Stomach (tissue), 9 donors: ENCODE results near the gene KITLG. TPM values are rescaled to one million over a fixed set of nuclear protein-coding genes. Genes with fewer than 3 reads are reported as not detected.
"Not testable (repeated sequence)": the region's sequence is repeated elsewhere in the genome, so short reads cannot be mapped to it uniquely, and the experiment has no call there.

Experiments
- DNase-seq, 2 donors: peaks; one replicate each; pipeline versions ENCODE4 v3.0.0 to v3.0.0-alpha.2; 2013 to 2019
- H3K27ac ChIP-seq, 5 donors: fragments of 200-600 bp in 4 of 5; sonication (generic) in 4 of 5; one replicate each; pipeline ENCODE4 v1.5.1; 2013 to 2019; ENCODE audit warnings: mild to moderate bottlenecking in 1 of 5, moderate library complexity in 1 of 5
- H3K27me3 ChIP-seq, 3 donors: fragments of 200-600 bp; sonication (generic); one replicate each; pipeline ENCODE4 v1.5.1; 2017 to 2019; ENCODE audit warnings: mixed run types in 1 of 3
- H3K36me3 ChIP-seq, 4 donors: fragments of 200-600 bp; sonication (generic); 1 replicate in 3 of 4; 2 replicates in 1 of 4; pipeline ENCODE4 v1.5.1; 2016 to 2019
- H3K4me1 ChIP-seq, 4 donors: fragments of 200-600 bp; sonication (generic); one replicate each; pipeline ENCODE4 v1.5.1; 2016 to 2019
- H3K4me3 ChIP-seq, 4 donors: fragments of 200-600 bp; sonication (generic) in 3 of 4; one replicate each; pipeline ENCODE4 v1.5.1; 2016 to 2019; ENCODE audit warnings: mild to moderate bottlenecking in 1 of 4
- H3K9me3 ChIP-seq, 4 donors: fragments of 200-600 bp; sonication (generic); one replicate each; pipeline ENCODE4 v1.5.1; 2016 to 2019
- CTCF ChIP-seq, 7 experiments: fragments of 450-650 bp in 4 of 7; fragments of 200-600 bp in 3 of 7; sonication (generic) in 3 of 7; IDR thresholded peaks; one replicate each; pipeline ENCODE4 v1.5.1; 2016 to 2019; ENCODE audit warnings: antibody characterized with exemption in 7 of 7, control low read depth in 2 of 7, mild to moderate bottlenecking in 1 of 7
- EP300 ChIP-seq: sonication (generic); formaldehyde crosslinking; IDR thresholded peaks from one replicate; pipeline ENCODE4 v1.6.1; 2017; ENCODE audit warnings: antibody characterized with exemption
- POLR2A ChIP-seq, 4 donors: fragments of 450-650 bp; IDR thresholded peaks; one replicate each; pipeline ENCODE4 v1.6.1; 2016; ENCODE audit warnings: antibody characterized with exemption in 4 of 4, control low read depth in 2 of 4, mild to moderate bottlenecking in 1 of 4, moderate library complexity in 1 of 4
- POLR2AphosphoS5 ChIP-seq, 3 donors: sonication (generic); formaldehyde crosslinking; IDR thresholded peaks; one replicate each; pipeline ENCODE4 v1.6.1; 2016; ENCODE audit warnings: antibody characterized with exemption in 3 of 3
- WGBS, 5 donors: extraction: QIAGEN DNeasy Blood & Tissue Kit in 3 of 5; methylation state at CpG; one replicate each; pipeline versions ENCODE4 v1.1.5 to v1.1.7; 2013 to 2018; 5-methylcytosine and 5-hydroxymethylcytosine counted together
- intact Hi-C: fragments of 100-400 bp; cut with DNase I; formaldehyde crosslinking; loops from one replicate; pipeline ENCODE4 v1.15.1; 2023; ENCODE audit warnings: low total_unique reads
- polyA plus RNA-seq, 3 donors: library from polyadenylated mRNA; stranded (reverse); fragments of 200-250 nt; gene quantifications; one replicate each; pipeline ENCODE4 v1.2.3, GENCODE V29; 2013
- total RNA-seq, 5 donors: library from RNA; depleted of rRNA; stranded (reverse); fragments of >200 nt; gene quantifications; one replicate each; pipeline versions ENCODE4 v1.1.0 to v1.2.3, GENCODE V29; 2014 to 2016
- donor health status: healthy with polysubstance abuse.
- donor health status: Bipolar disorder and iron deficiency.
- donor health status: healthy.

Gene KITLG
- total and polyA plus RNA-seq, 8 donors = 4.6 to 62.4 (median 21.4) TPM

- TF ChIP-seq CTCF (IDR thresholded peaks at IDR 0.05) (no peak), POLR2A (IDR thresholded peaks at IDR 0.05) (no peak), EP300 (no peak), POLR2AphosphoS5 (IDR thresholded peaks at IDR 0.05) (no peak)
- Histone ChIP-seq H3K4me3 (no peak overlapping the region), H3K4me1 (peaks cover 35 to 93% (median 59%) of the 10 kb centered on the region in 4 donors), H3K27me3 (no peaks in the 10 kb centered on the region), H3K27ac (peak overlapping the region in 3 of 5 donors; percentile 25 to 77 (median 45)), H3K9me3 (no peaks in the 10 kb centered on the region), H3K36me3 (no peaks in the 10 kb centered on the region)
- no peak for DNase-seq
- intact Hi-C loops = no loop called here
- 50 to 73% (median 59%) methylated on average over 2 of the region's 2 CpGs for WGBS, 5 donors
Measured at GRCh38 chr12:88556213-88556774, 24.0 kb downstream of the KITLG start.

GRCh38 chr12:88553941-88554658 is 26.2 kb downstream of the KITLG start:
- no peaks in the 10 kb centered on the region for H3K27me3 ChIP-seq
- intact Hi-C loops = no loop called here
- TF ChIP-seq POLR2A (IDR thresholded peaks at IDR 0.05) (no peak), POLR2AphosphoS5 (IDR thresholded peaks at IDR 0.05) (peak in 2 of 3 donors; percentile 9 to 60)
- H3K36me3 ChIP-seq = no peaks in the 10 kb centered on the region
- H3K4me1 ChIP-seq = peaks cover 28 to 95% (median 61%) of the 10 kb centered on the region in 4 donors
- H3K4me3 ChIP-seq = no peak overlapping the region
- H3K9me3 ChIP-seq = no peaks in the 10 kb centered on the region
- H3K27ac ChIP-seq = peak overlapping the region; percentile 13 to 77 (median 36)
- DNase-seq = peak in 1 of 2 donors; percentile 57
- WGBS, 5 donors = 5 to 19% (median 11%) methylated on average over 3 of the region's 3 CpGs

- H3K4me1 ChIP-seq = peaks cover 28 to 86% (median 56%) of the 10 kb centered on the region in 4 donors
- intact Hi-C loops = no loop called here
- 12 to 30% (median 20%) methylated on average over 3 of the region's 3 CpGs for WGBS, 5 donors
- TF ChIP-seq POLR2AphosphoS5 (IDR thresholded peaks at IDR 0.05) (no peak), EP300 (no peak), POLR2A (IDR thresholded peaks at IDR 0.05) (no peak), CTCF (IDR thresholded peaks at IDR 0.05) (no peak)
- no peak overlapping the region for H3K4me3 ChIP-seq
- H3K27me3 ChIP-seq = no peaks in the 10 kb centered on the region
- DNase-seq = no peak
- peak overlapping the region in 3 of 5 donors; percentile 4 to 77 (median 36) for H3K27ac ChIP-seq
- no peaks in the 10 kb centered on the region for H3K9me3 ChIP-seq
- no peaks in the 10 kb centered on the region for H3K36me3 ChIP-seq
Measured at GRCh38 chr12:88552610-88553079, 27.6 kb downstream of the KITLG start.

GRCh38 chr12:88549929-88550328 is 30.3 kb downstream of the KITLG start:
- no peak for DNase-seq
- no peaks in the 10 kb centered on the region for H3K9me3 ChIP-seq
- no peak for TF ChIP-seq EP300
- TF ChIP-seq POLR2AphosphoS5 (IDR thresholded peaks at IDR 0.05) = no peak
- TF ChIP-seq POLR2A (IDR thresholded peaks at IDR 0.05) = no peak
- TF ChIP-seq CTCF (IDR thresholded peaks at IDR 0.05) = no peak
- H3K4me1 ChIP-seq = peaks cover 24 to 81% (median 59%) of the 10 kb centered on the region in 4 donors
- H3K36me3 ChIP-seq = peaks cover 0 to 5% (median 5%) of the 10 kb centered on the region in 4 donors
- peak overlapping the region in 1 of 5 donors; percentile 49 for H3K27ac ChIP-seq
- no peak overlapping the region for H3K4me3 ChIP-seq
- H3K27me3 ChIP-seq = no peaks in the 10 kb centered on the region
- intact Hi-C loops = no loop called here
- 0 to 19% (median 0%) methylated on average over 1 of the region's 1 CpG for WGBS, 5 donors

- 87 to 97% (median 93%) methylated on average over 7 of the region's 7 CpGs for WGBS, 5 donors
- Histone ChIP-seq H3K36me3 (peaks cover 0 to 15% (median 14%) of the 10 kb centered on the region in 4 donors), H3K4me1 (peaks cover 5 to 65% (median 42%) of the 10 kb centered on the region in 4 donors), H3K27ac (peak overlapping the region in 1 of 5 donors; percentile 7)
- intact Hi-C loops, H3K27me3 ChIP-seq, H3K4me3 ChIP-seq, H3K9me3 ChIP-seq, DNase-seq: not testable (repeated sequence)
Measured at GRCh38 chr12:88547949-88548348, 32.3 kb downstream of the KITLG start.
